Activated CD4-positive, alpha-beta memory T cell treated with anti-CD3 and anti-CD28 coated beads, Interleukin-2, amount 10 ng/mL, durations not matched to agents 7 days and 5 days (primary cell): ENCODE data around the gene DNAH3. TPM values are rescaled to one million over a fixed set of nuclear protein-coding genes. Genes with fewer than 3 reads are reported as not detected.
"Not testable (repeated sequence)": the region's sequence is repeated elsewhere in the genome, so short reads cannot be mapped to it uniquely, and the experiment has no call there.

ENCODE experiments used
- CTCF ChIA-PET: fragments of 350-600 bp; sonication (Branson Sonifier 250); formaldehyde crosslinking; loops from one replicate; lab custom pipeline; 2021; ENCODE audit warnings: antibody characterized with exemption, inconsistent platforms; lab: Charles Lee
- POLR2A ChIA-PET: fragments of 350-600 bp; sonication (Branson Sonifier 250); formaldehyde crosslinking; loops from one replicate; lab custom pipeline; 2021; ENCODE audit warnings: antibody characterized with exemption; lab: Charles Lee
- DNase-seq: peaks from one replicate; pipeline ENCODE4 v3.0.0-alpha.2; 2020
- H3K27ac Mint-ChIP-seq: one replicate; pipeline ENCODE4 v1.8.0; 2021; ENCODE audit warnings: mild to moderate bottlenecking, mixed read lengths
- H3K27me3 Mint-ChIP-seq: one replicate; pipeline ENCODE4 v1.8.0; 2021; ENCODE audit warnings: mixed read lengths
- H3K36me3 Mint-ChIP-seq: one replicate; pipeline ENCODE4 v1.8.0; 2021; ENCODE audit warnings: low read depth, mixed read lengths
- H3K4me1 Mint-ChIP-seq: one replicate; pipeline ENCODE4 v1.8.0; 2021; ENCODE audit warnings: mixed read lengths
- H3K4me3 Mint-ChIP-seq: one replicate; pipeline ENCODE4 v1.8.0; 2021; ENCODE audit warnings: mild to moderate bottlenecking, mixed read lengths
- H3K9me3 Mint-ChIP-seq: one replicate; pipeline ENCODE4 v1.8.0; 2021; ENCODE audit warnings: mixed read lengths
- total RNA-seq, 2 experiments: library from RNA; stranded (reverse); gene quantifications; one replicate each; pipeline ENCODE4 v1.2.3, GENCODE V29; 2021

The DNAH3 gene
- total RNA-seq, 2 experiments from 2014 or later: 0.03 to 0.05 TPM

- no peaks in the 10 kb centered on the region for H3K9me3 Mint-ChIP-seq
- ChIA-PET POLR2A (no interaction called here), CTCF (interaction anchor here (1.2 kb wide), 1 partner anchor 150 kb away, joined by 4 read pairs; no protein-coding TSS in a partner anchor)
- peaks cover 2% of the 10 kb centered on the region for H3K4me1 Mint-ChIP-seq
- H3K27ac Mint-ChIP-seq: no peak overlapping the region
- H3K36me3 Mint-ChIP-seq: no peaks in the 10 kb centered on the region
- no peak overlapping the region for H3K4me3 Mint-ChIP-seq
- peaks cover 9% of the 10 kb centered on the region for H3K27me3 Mint-ChIP-seq
- DNase-seq: peak; percentile 32
Measured at GRCh38 chr16:21001262-21001661, 149.4 kb downstream of the DNAH3 start.

- DNase-seq: no peak
- H3K27ac Mint-ChIP-seq: no peak overlapping the region
- POLR2A ChIA-PET: no interaction called here
- no peaks in the 10 kb centered on the region for H3K4me1 Mint-ChIP-seq
- no peak overlapping the region for H3K4me3 Mint-ChIP-seq
- H3K27me3 Mint-ChIP-seq: peaks cover 7% of the 10 kb centered on the region
- H3K36me3 Mint-ChIP-seq: no peaks in the 10 kb centered on the region
- CTCF ChIA-PET: interaction anchor here (0.6 kb wide), 1 partner anchor 41 kb away, joined by 4 read pairs; no protein-coding TSS in a partner anchor
- no peaks in the 10 kb centered on the region for H3K9me3 Mint-ChIP-seq
Measured at GRCh38 chr16:20997147-20997546, 153.5 kb downstream of the DNAH3 start.

GRCh38 chr16:20995711-20996110, 154.9 kb downstream of the DNAH3 start:
- Mint-ChIP-seq H3K4me3 (no peak overlapping the region), H3K9me3 (no peaks in the 10 kb centered on the region), H3K4me1 (no peaks in the 10 kb centered on the region), H3K36me3 (no peaks in the 10 kb centered on the region), H3K27me3 (peaks cover 7% of the 10 kb centered on the region), H3K27ac (no peak overlapping the region)
- ChIA-PET POLR2A (no interaction called here), CTCF (interaction anchor here (1.6 kb wide), 1 partner anchor 145 kb away, joined by 5 read pairs; no protein-coding TSS in a partner anchor)
- DNase-seq: no peak

- H3K36me3 Mint-ChIP-seq, CTCF ChIA-PET, DNase-seq, H3K4me1 Mint-ChIP-seq, H3K27me3 Mint-ChIP-seq, POLR2A ChIA-PET, H3K4me3 Mint-ChIP-seq, H3K9me3 Mint-ChIP-seq, H3K27ac Mint-ChIP-seq: not testable (repeated sequence)
Measured at GRCh38 chr16:20989496-20990070, 161.1 kb downstream of the DNAH3 start.

GRCh38 chr16:20987049-20987448, 163.6 kb downstream of the DNAH3 start:
- POLR2A ChIA-PET: no interaction called here
- Mint-ChIP-seq H3K4me3 (no peak overlapping the region), H3K27ac (no peak overlapping the region), H3K4me1 (peaks cover 5% of the 10 kb centered on the region), H3K36me3 (no peaks in the 10 kb centered on the region), H3K27me3 (no peaks in the 10 kb centered on the region), H3K9me3 (no peaks in the 10 kb centered on the region)
- CTCF ChIA-PET: no interaction called here
- no peak for DNase-seq

GRCh38 chr16:20984019-20984418, 166.6 kb downstream of the DNAH3 start:
- no peak overlapping the region for H3K27ac Mint-ChIP-seq
- no peaks in the 10 kb centered on the region for H3K36me3 Mint-ChIP-seq
- no peaks in the 10 kb centered on the region for H3K9me3 Mint-ChIP-seq
- no peak for DNase-seq
- H3K4me3 Mint-ChIP-seq: no peak overlapping the region
- POLR2A ChIA-PET: no interaction called here
- no peaks in the 10 kb centered on the region for H3K27me3 Mint-ChIP-seq
- CTCF ChIA-PET: no interaction called here
- H3K4me1 Mint-ChIP-seq: peaks cover 5% of the 10 kb centered on the region

- Mint-ChIP-seq H3K27ac (no peak overlapping the region), H3K4me1 (no peaks in the 10 kb centered on the region), H3K36me3 (no peaks in the 10 kb centered on the region), H3K4me3 (no peak overlapping the region), H3K27me3 (no peaks in the 10 kb centered on the region), H3K9me3 (no peaks in the 10 kb centered on the region)
- POLR2A ChIA-PET: no interaction called here
- CTCF ChIA-PET: no interaction called here
- no peak for DNase-seq
Measured at GRCh38 chr16:20976576-20976975, 174.1 kb downstream of the DNAH3 start.

GRCh38 chr16:20973201-20973600, 177.4 kb downstream of the DNAH3 start:
- H3K4me1 Mint-ChIP-seq, CTCF ChIA-PET, H3K27ac Mint-ChIP-seq, H3K36me3 Mint-ChIP-seq, H3K27me3 Mint-ChIP-seq, H3K4me3 Mint-ChIP-seq, POLR2A ChIA-PET, DNase-seq, H3K9me3 Mint-ChIP-seq: not testable (repeated sequence)

GRCh38 chr16:20971401-20971800, 179.2 kb downstream of the DNAH3 start:
- no peak overlapping the region for H3K4me3 Mint-ChIP-seq
- CTCF ChIA-PET: no interaction called here
- H3K27ac Mint-ChIP-seq: no peak overlapping the region
- POLR2A ChIA-PET: no interaction called here
- peaks cover 3% of the 10 kb centered on the region for H3K4me1 Mint-ChIP-seq
- peaks cover 6% of the 10 kb centered on the region for H3K27me3 Mint-ChIP-seq
- no peak for DNase-seq
- H3K9me3 Mint-ChIP-seq: no peaks in the 10 kb centered on the region
- H3K36me3 Mint-ChIP-seq: no peaks in the 10 kb centered on the region

- Mint-ChIP-seq H3K4me1 (peaks cover 3% of the 10 kb centered on the region), H3K27me3 (peaks cover 6% of the 10 kb centered on the region), H3K9me3 (no peaks in the 10 kb centered on the region), H3K36me3 (no peaks in the 10 kb centered on the region), H3K27ac (no peak overlapping the region), H3K4me3 (no peak overlapping the region)
- no peak for DNase-seq
- ChIA-PET POLR2A (no interaction called here), CTCF (interaction anchor here (0.9 kb wide), 1 partner anchor 119 kb away, joined by 4 read pairs; no protein-coding TSS in a partner anchor)
Measured at GRCh38 chr16:20969386-20969785, 181.3 kb downstream of the DNAH3 start.

GRCh38 chr16:20968765-20969164, 181.9 kb downstream of the DNAH3 start:
- no peak overlapping the region for H3K4me3 Mint-ChIP-seq
- no peak overlapping the region for H3K27ac Mint-ChIP-seq
- POLR2A ChIA-PET: no interaction called here
- H3K36me3 Mint-ChIP-seq: no peaks in the 10 kb centered on the region
- no peak for DNase-seq
- H3K4me1 Mint-ChIP-seq: peaks cover 3% of the 10 kb centered on the region
- CTCF ChIA-PET: interaction anchor here (0.9 kb wide), 1 partner anchor 118 kb away, joined by 4 read pairs; no protein-coding TSS in a partner anchor
- H3K9me3 Mint-ChIP-seq: no peaks in the 10 kb centered on the region
- H3K27me3 Mint-ChIP-seq: peaks cover 8% of the 10 kb centered on the region

GRCh38 chr16:20960899-20961298, 189.7 kb downstream of the DNAH3 start:
- H3K4me1 Mint-ChIP-seq: no peaks in the 10 kb centered on the region
- CTCF ChIA-PET: no interaction called here
- no peak overlapping the region for H3K4me3 Mint-ChIP-seq
- DNase-seq: no peak
- no peak overlapping the region for H3K27ac Mint-ChIP-seq
- H3K36me3 Mint-ChIP-seq: no peaks in the 10 kb centered on the region
- POLR2A ChIA-PET: no interaction called here
- H3K27me3 Mint-ChIP-seq: peaks cover 6% of the 10 kb centered on the region
- no peaks in the 10 kb centered on the region for H3K9me3 Mint-ChIP-seq

- no peaks in the 10 kb centered on the region for H3K4me1 Mint-ChIP-seq
- H3K27ac Mint-ChIP-seq: no peak overlapping the region
- ChIA-PET CTCF (no interaction called here), POLR2A (no interaction called here)
- no peaks in the 10 kb centered on the region for H3K9me3 Mint-ChIP-seq
- peaks cover 5% of the 10 kb centered on the region for H3K27me3 Mint-ChIP-seq
- no peaks in the 10 kb centered on the region for H3K36me3 Mint-ChIP-seq
- H3K4me3 Mint-ChIP-seq: no peak overlapping the region
- DNase-seq: no peak
Measured at GRCh38 chr16:20957153-20957552, 193.5 kb downstream of the DNAH3 start.

- no peak for DNase-seq
- H3K4me1 Mint-ChIP-seq: no peaks in the 10 kb centered on the region
- H3K4me3 Mint-ChIP-seq: no peak overlapping the region
- ChIA-PET CTCF (no interaction called here), POLR2A (no interaction called here)
- peaks cover 5% of the 10 kb centered on the region for H3K27me3 Mint-ChIP-seq
- no peaks in the 10 kb centered on the region for H3K36me3 Mint-ChIP-seq
- H3K9me3 Mint-ChIP-seq: no peaks in the 10 kb centered on the region
- no peak overlapping the region for H3K27ac Mint-ChIP-seq
Measured at GRCh38 chr16:20956319-20956718, 194.3 kb downstream of the DNAH3 start.
